Measurements from ENCODE around the gene AGFG2.

Gene AGFG2

GRCh38 chr7:100613412-100614175, 74.6 kb downstream of the AGFG2 start:
- no peak for DNase-seq

DNA sequence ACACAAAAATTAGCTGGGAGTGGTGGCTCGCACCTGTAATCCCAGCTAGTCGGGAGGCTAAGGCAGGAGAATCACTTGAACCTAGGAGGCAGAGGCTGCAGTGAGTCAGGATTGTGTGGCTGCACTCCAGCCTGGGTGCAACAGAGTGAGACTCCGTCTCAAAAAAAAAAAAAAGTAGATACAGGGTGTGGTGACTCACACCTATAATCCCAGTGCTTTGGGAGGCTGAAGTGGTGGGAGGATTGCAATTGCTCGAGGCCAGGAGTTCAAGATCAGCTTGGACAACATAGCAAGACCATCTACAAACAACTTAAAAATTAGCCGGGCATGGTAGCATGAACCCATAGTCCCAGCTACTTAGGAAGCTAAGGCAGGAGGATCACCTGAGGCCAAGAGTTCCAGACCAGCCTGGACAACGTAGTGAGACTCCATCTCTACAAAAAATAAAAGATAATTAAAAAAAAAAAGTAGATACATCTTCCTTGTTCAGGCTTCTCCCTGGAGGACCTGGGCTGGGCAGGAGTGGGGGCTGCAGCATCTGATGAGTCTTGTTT, 75.4 kb downstream of the AGFG2 start:
- no peak for DNase-seq

Data from fibroblast of skin of back (primary cell).